GM12878 (cell line): ENCODE measurements around the gene PDGFB. TPM values are rescaled to one million over a fixed set of nuclear protein-coding genes. Genes with fewer than 3 reads are reported as not detected.
A peak's percentile ranks its signal among the peaks of the same experiment; 100 is the strongest.

Source experiments
- ATF7 ChIP-seq: fragments of 450-650 bp; IDR thresholded peaks from 2 replicates; pipeline ENCODE4 v1.6.1; 2016; ENCODE audit warnings: low read depth, mild to moderate bottlenecking
- BRCA1 ChIP-seq: IDR thresholded peaks from 2 replicates; pipeline ENCODE4 v1.6.1; 2011; ENCODE audit warnings: low read depth, low read length, improper control_type of control experiment
- POLR2A ChIP-seq: IDR thresholded peaks from 2 replicates; pipeline ENCODE4 v1.6.1; 2011; ENCODE audit warnings: low read depth, mild to moderate bottlenecking, low read length
- RFX5 ChIP-seq: IDR thresholded peaks from 2 replicates; pipeline ENCODE4 v1.6.1; 2011; ENCODE audit warnings: low read depth, low read length, improper control_type of control experiment
- polyA plus RNA-seq, 11 experiments: library from polyadenylated mRNA; depleted of rRNA in 4 of 11; unstranded in 6 of 11; stranded (reverse) in 5 of 11; fragments of >200 nt; fragmentation: Nextera tagmentation in 4 of 11; fragmentation: Illumina TruSeq in 1 of 11; extraction: Ambion mirVana in 4 of 11; extraction: Trizol in 1 of 11; gene quantifications; 1 replicate in 1 of 11; 2 replicates in 10 of 11; pipeline versions ENCODE4 v1.2.1 to v1.2.3, GENCODE V29; 2011 to 2016; ENCODE audit warnings: inconsistent platforms in 2 of 11, missing spikeins in 2 of 11, low read depth in 1 of 11
- total RNA-seq, 4 experiments: library from RNA; depleted of rRNA in 3 of 4; stranded (reverse); fragments of >200 nt in 3 of 4; fragmentation: Illumina TruSeq in 1 of 4; extraction: Trizol in 1 of 4; gene quantifications; 2 replicates each; pipeline versions ENCODE4 v1.2.1 to v1.2.3, GENCODE V29; 2013 to 2021
- TF ChIP-seq, protein P1 (sequence below): fragments of 450-650 bp; IDR thresholded peaks from 2 replicates; pipeline ENCODE4 v1.6.1; 2018; ENCODE audit warnings: mild to moderate bottlenecking, low read depth, moderate library complexity; ENCODE audit not compliant: partially characterized antibody
- TF ChIP-seq, protein P2 (sequence below): IDR thresholded peaks from 2 replicates; pipeline ENCODE4 v1.6.1; 2012; ENCODE audit warnings: low read depth, low read length, improper control_type of control experiment
- TF ChIP-seq, protein P3 (sequence below): fragments of 150-350 bp; IDR thresholded peaks from 2 replicates; pipeline ENCODE4 v1.6.1; 2014; ENCODE audit warnings: mild to moderate bottlenecking, low read depth, low read length

Gene PDGFB
- total and polyA plus RNA-seq, 10 of the 15 experiments (the other 5 are each of a cell fraction or from before 2014, with no cell fraction given) = 0.13 to 1.1 (median 0.56) TPM; not detected in 1

DNA sequence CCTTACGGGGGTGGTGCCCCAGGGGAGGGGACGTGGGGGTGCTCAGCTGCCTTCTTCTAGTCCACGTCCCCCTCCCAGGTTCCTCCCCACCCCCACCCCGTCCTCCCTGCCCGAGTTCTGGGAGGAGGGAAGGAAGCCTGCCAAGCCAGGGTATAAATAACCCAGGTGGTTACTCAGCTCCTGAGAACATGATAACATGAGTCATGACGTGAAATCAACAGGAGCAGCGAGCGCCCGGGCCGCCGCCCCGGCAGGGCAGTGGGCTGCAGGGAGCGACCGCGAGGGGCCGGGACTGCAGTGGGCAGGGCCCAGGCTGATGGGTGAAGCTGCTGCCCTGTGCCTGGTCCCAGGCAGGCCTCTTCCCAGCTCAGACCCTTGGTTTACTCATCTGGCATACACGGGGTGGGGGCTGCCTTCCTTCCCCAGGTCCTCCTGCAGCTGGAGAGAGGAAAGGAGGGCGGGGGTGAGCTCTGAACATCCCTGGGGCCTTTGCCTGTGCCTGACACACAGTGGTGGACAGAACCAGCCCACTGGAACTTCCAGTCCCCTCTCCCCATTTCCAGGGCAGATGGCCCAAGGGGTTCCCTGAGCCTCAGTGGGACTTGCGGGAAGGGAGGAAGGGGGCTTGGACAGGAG lies 8.8 kb upstream of the PDGFB start (continued):
- TF ChIP-seq, protein P1, sequence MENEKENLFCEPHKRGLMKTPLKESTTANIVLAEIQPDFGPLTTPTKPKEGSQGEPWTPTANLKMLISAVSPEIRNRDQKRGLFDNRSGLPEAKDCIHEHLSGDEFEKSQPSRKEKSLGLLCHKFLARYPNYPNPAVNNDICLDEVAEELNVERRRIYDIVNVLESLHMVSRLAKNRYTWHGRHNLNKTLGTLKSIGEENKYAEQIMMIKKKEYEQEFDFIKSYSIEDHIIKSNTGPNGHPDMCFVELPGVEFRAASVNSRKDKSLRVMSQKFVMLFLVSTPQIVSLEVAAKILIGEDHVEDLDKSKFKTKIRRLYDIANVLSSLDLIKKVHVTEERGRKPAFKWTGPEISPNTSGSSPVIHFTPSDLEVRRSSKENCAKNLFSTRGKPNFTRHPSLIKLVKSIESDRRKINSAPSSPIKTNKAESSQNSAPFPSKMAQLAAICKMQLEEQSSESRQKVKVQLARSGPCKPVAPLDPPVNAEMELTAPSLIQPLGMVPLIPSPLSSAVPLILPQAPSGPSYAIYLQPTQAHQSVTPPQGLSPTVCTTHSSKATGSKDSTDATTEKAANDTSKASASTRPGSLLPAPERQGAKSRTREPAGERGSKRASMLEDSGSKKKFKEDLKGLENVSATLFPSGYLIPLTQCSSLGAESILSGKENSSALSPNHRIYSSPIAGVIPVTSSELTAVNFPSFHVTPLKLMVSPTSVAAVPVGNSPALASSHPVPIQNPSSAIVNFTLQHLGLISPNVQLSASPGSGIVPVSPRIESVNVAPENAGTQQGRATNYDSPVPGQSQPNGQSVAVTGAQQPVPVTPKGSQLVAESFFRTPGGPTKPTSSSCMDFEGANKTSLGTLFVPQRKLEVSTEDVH = no peak
- TF ChIP-seq BRCA1 = no peak
- TF ChIP-seq RFX5 = no peak
- TF ChIP-seq, protein P2, sequence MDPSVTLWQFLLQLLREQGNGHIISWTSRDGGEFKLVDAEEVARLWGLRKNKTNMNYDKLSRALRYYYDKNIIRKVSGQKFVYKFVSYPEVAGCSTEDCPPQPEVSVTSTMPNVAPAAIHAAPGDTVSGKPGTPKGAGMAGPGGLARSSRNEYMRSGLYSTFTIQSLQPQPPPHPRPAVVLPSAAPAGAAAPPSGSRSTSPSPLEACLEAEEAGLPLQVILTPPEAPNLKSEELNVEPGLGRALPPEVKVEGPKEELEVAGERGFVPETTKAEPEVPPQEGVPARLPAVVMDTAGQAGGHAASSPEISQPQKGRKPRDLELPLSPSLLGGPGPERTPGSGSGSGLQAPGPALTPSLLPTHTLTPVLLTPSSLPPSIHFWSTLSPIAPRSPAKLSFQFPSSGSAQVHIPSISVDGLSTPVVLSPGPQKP = no peak
- no peak for TF ChIP-seq ATF7
- 0 out of 2 replicates have a peak, but pooled peaks have one; percentile 27 for TF ChIP-seq POLR2A
- TF ChIP-seq, protein P3, sequence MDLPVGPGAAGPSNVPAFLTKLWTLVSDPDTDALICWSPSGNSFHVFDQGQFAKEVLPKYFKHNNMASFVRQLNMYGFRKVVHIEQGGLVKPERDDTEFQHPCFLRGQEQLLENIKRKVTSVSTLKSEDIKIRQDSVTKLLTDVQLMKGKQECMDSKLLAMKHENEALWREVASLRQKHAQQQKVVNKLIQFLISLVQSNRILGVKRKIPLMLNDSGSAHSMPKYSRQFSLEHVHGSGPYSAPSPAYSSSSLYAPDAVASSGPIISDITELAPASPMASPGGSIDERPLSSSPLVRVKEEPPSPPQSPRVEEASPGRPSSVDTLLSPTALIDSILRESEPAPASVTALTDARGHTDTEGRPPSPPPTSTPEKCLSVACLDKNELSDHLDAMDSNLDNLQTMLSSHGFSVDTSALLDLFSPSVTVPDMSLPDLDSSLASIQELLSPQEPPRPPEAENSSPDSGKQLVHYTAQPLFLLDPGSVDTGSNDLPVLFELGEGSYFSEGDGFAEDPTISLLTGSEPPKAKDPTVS = no peak
